ENCODE measurements around the gene NMRAL1.

Gene NMRAL1

GRCh38 chr16:4426021-4426684 lies 48.3 kb downstream of the NMRAL1 start:
- no peak for DNase-seq (ENCODE audit: low spot score)

GRCh38 chr16:4425378-4426020 lies 48.9 kb downstream of the NMRAL1 start, which contains the start of gene DNAJA3:
DNAJA3 (plus strand) TSS chr16:4425868; CDS start chr16:4425882, 14 bp downstream.
- peak; percentile 96 for DNase-seq (ENCODE audit: low spot score)

DNA sequence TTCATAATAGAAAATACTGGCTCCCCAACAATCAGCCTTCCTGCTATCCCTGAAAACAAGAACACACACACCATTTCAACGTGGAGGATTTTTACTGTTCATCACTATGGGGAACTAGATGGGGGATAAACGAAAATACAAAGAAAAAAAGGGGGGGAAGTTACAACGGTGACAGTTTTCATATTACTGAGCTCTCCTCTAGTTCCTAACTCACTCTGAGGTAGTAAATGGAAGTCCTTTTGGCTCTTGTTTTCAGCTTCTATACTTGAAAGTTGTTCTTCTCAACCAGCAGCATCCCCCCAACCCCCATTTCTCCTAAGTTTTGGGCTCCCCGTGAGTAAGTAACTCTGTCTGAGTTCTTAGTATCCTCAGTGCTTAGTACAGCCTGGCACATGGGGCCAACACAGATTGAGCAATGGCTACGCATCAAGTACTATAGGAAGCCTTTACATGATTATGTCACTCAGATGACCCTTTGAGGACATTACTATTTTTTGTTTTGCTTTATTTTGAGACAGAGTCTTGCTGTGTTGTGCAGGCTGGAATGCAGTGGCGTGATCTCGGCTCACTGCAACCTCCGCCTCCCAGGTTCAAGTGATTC lies 53.8 kb downstream of the NMRAL1 start:
- DNase-seq (ENCODE audit: low spot score): no peak

DNA sequence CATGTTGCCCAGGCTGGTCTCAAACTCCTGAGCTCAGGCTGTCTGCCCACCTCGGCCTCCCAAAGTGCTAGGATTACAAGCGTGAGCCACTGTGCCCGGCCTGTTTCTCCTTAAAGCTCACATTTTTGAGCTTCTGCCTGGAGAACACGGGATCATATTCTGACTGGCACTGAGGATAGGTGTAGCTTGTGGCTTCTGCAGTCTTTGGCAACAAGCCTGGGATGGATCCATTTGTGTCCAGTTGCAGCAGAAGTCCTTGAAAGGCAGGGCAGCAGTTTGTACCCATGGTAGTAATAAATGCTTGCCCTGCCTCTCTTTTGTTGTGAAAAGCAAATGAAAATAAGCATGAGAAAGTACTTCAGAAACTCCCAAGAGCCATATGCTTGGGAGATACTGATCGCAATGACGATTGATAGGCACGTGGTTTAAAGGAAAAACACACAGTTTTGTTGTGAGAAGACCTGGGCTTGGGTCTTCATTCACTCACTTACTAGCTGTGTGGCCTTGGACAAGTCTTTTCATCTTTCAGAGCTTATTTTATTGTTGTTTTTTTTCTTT lies 54.9 kb downstream of the NMRAL1 start:
- DNase-seq (ENCODE audit: low spot score): no peak

- peak; percentile 91 for DNase-seq (ENCODE audit: low spot score)
Observed at GRCh38 chr16:4416200-4417032, 58.0 kb downstream of the NMRAL1 start, which contains the start of gene CORO7. CORO7 (minus strand) TSS chr16:4416596; CDS start chr16:4416518, 78 bp downstream.

DNA sequence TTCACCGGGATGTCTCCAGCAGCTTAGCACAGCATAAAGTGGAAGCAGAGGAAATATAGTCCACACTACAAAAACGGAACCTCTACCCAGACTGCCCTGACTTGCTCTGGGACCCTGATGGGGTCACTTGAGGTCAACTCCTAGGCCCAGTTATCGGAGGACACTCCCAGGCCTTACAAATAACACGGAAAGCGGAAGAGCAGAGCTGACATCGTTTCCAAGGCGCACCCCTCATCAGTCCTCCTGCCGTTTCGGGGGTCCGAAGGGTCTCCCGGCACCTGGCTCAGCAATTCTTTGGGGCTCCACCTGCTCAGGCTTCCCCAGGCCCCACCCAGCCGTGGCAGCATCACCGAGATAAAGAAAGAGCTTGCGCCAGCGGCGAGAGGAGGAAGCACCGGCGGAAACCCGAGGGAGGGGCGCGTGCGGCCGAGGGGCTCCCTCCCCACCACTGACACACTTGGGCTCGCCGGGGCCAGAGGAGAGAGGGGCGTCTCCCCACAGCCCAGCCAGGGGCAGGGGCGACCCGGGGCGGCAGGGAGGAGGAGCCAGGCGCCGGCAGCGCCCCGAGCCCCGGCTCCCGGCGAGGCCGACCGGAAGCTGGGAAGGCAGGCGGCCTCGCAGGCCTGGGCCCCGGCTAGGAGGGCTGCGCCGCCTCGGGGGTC lies 58.8 kb downstream of the NMRAL1 start:
- no peak for DNase-seq (ENCODE audit: low spot score)

DNA sequence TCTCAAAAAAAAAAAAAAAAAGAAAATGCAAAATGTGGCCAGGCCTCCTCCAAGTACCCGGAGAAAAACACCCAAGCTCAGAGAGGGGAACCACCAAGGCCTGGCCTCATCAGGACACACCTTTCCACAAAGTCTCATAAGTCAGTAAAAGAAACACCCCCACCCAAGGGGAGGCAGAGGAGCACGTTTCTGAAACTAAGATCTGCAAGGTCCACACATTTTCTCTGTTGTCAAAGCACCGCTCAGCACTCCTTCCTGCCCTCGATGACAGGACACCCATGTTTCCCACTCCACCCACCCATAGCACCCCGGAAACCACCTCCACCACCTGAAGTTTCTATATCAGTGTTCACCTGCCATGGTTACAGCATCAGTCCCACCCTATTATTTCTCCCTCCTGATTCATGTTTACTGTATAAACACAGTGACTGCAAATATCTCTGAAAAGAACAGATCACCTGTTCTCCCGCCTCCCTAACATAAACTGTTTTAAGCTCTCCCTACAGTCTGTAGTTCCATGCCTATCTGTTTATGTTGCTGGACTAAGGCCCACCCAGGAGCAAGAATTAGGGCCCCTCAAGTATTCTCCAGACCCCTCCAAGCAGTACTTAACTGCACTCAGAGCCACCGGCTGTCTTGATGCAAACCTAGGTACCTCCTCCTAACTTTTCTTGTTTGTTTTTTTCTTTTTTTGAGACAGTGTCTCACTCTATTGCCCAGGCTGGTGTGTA lies 60.1 kb downstream of the NMRAL1 start:
- DNase-seq (ENCODE audit: low spot score): no peak

- DNase-seq (ENCODE audit: low spot score): no peak
Observed at GRCh38 chr16:4412854-4413253, 61.6 kb downstream of the NMRAL1 start.

DNA sequence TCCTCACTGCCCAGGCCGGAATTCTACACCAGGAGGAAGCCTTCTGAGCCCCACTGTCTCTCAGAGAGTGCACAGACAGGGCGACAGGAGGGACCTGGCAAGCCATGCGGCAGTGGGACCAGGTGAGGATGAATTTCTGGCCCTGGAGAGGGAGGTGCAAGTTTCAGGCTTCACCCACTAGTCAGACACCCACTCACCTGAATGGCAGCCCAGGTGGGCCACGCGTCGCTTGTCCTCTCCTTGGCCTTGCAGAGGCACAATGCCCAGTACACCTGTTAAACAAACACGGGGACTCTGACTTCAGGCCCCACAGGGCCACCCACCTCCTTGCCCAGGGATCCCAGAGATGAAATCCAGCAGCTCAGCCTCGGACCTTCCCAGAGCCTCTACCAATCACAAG lies 62.3 kb downstream of the NMRAL1 start:
- no peak for DNase-seq (ENCODE audit: low spot score)
